DOHH2 (cell line): ENCODE measurements around the gene LGR6.
"Not testable (repeated sequence)": the region's sequence is repeated elsewhere in the genome, so short reads cannot be mapped to it uniquely, and the experiment has no call there.

ENCODE experiments used
- H3F3A ChIP-seq: fragments of 200-600 bp; sonication (generic), shearing (Covaris generic); 2 replicates; pipeline ENCODE4 v1.6.0; 2016; ENCODE audit warnings: antibody characterized with exemption, mild to moderate bottlenecking; ENCODE audit not compliant: control insufficient read depth, insufficient read depth
- H3K27ac ChIP-seq: fragments of 200-600 bp; sonication (generic); 2 replicates; pipeline ENCODE4 v1.5.1; 2014; ENCODE audit warnings: low read depth, mild to moderate bottlenecking, low read length, moderate library complexity
- H3K27me3 ChIP-seq: fragments of 200-600 bp; sonication (generic); 2 replicates; pipeline ENCODE4 v1.6.1; 2014; ENCODE audit warnings: mild to moderate bottlenecking, low read length, mixed read lengths; ENCODE audit not compliant: control insufficient read depth
- H3K36me3 ChIP-seq: fragments of 200-600 bp; sonication (generic); 2 replicates; pipeline ENCODE4 v1.6.1; 2014; ENCODE audit warnings: mild to moderate bottlenecking, low read length, moderate library complexity, mixed read lengths; ENCODE audit not compliant: control insufficient read depth
- H3K4me1 ChIP-seq: fragments of 200-600 bp; sonication (generic); 2 replicates; pipeline ENCODE4 v1.6.1; 2014; ENCODE audit warnings: mild to moderate bottlenecking, low read length, mixed read lengths; ENCODE audit not compliant: control insufficient read depth
- H3K4me2 ChIP-seq: fragments of 200-600 bp; sonication (generic); 2 replicates; pipeline ENCODE4 v1.6.0; 2014; ENCODE audit warnings: mild to moderate bottlenecking, low read length, moderate library complexity
- H3K4me3 ChIP-seq: fragments of 200-600 bp; sonication (generic); 2 replicates; pipeline ENCODE4 v1.5.1; 2014; ENCODE audit warnings: mild to moderate bottlenecking, low read length, mixed read lengths
- H3K79me2 ChIP-seq: fragments of 200-600 bp; sonication (generic); 2 replicates; pipeline ENCODE4 v1.6.1; 2014; ENCODE audit warnings: mild to moderate bottlenecking, low read length, mixed read lengths; ENCODE audit not compliant: control insufficient read depth
- H3K9me2 ChIP-seq: fragments of 200-600 bp; sonication (generic); replicated peaks from 2 replicates; pipeline ENCODE4 v1.6.1; 2014; ENCODE audit warnings: mild to moderate bottlenecking, low read length, mixed read lengths; ENCODE audit not compliant: control insufficient read depth
- H3K9me3 ChIP-seq: fragments of 200-600 bp; sonication (generic); 2 replicates; pipeline ENCODE4 v1.6.1; 2014; ENCODE audit warnings: antibody characterized with exemption, low read length, mixed read lengths; ENCODE audit not compliant: control insufficient read depth, insufficient read depth
- H4K20me1 ChIP-seq: fragments of 200-600 bp; sonication (generic); 2 replicates; pipeline ENCODE4 v1.6.0; 2014; ENCODE audit warnings: low read depth, mild to moderate bottlenecking, antibody characterized with exemption, low read length, moderate library complexity; ENCODE audit not compliant: control insufficient read depth, insufficient read depth
- CTCF ChIP-seq: fragments of 200-600 bp; sonication (generic); IDR thresholded peaks from one replicate; pipeline ENCODE4 v1.5.1; 2014; ENCODE audit warnings: antibody characterized with exemption, mild to moderate bottlenecking, low read depth, low read length; ENCODE audit not compliant: poor library complexity, severe bottlenecking
- EZH2phosphoT487 ChIP-seq: fragments of 200-600 bp; sonication (generic); IDR thresholded peaks from 2 replicates; pipeline ENCODE4 v1.6.1; 2017; ENCODE audit warnings: borderline replicate concordance, mild to moderate bottlenecking, antibody characterized with exemption, low read length, moderate library complexity, mixed read lengths

The LGR6 gene

GRCh38 chr1:202237052-202237451, 43.5 kb downstream of the LGR6 start:
- no peaks in the 10 kb centered on the region for H3K79me2 ChIP-seq
- no peak overlapping the region for H3K27ac ChIP-seq
- H3K9me2 ChIP-seq: no peaks in the 10 kb centered on the region
- TF ChIP-seq EZH2phosphoT487 (no peak), CTCF (peak; percentile 33)
- H3K4me1 ChIP-seq: no peaks in the 10 kb centered on the region
- no peaks in the 10 kb centered on the region for H3F3A ChIP-seq
- peaks cover 32% of the 10 kb centered on the region for H3K27me3 ChIP-seq
- H3K4me3 ChIP-seq: no peak overlapping the region
- no peaks in the 10 kb centered on the region for H3K9me3 ChIP-seq
- H3K4me2 ChIP-seq: no peak overlapping the region
- H4K20me1 ChIP-seq: no peaks in the 10 kb centered on the region
- H3K36me3 ChIP-seq: no peaks in the 10 kb centered on the region

GRCh38 chr1:202238914-202239313, 45.3 kb downstream of the LGR6 start:
- Histone ChIP-seq H3K36me3 (no peaks in the 10 kb centered on the region), H3K9me3 (no peaks in the 10 kb centered on the region), H4K20me1 (no peaks in the 10 kb centered on the region), H3K4me2 (no peak overlapping the region), H3F3A (no peaks in the 10 kb centered on the region), H3K27ac (no peak overlapping the region), H3K4me1 (no peaks in the 10 kb centered on the region), H3K4me3 (no peak overlapping the region), H3K79me2 (no peaks in the 10 kb centered on the region), H3K9me2 (no peaks in the 10 kb centered on the region), H3K27me3 (peaks cover 40% of the 10 kb centered on the region)
- no peak for TF ChIP-seq CTCF
- TF ChIP-seq EZH2phosphoT487: no peak

- H3K79me2 ChIP-seq, H3K4me3 ChIP-seq, H4K20me1 ChIP-seq, H3K36me3 ChIP-seq, H3K4me2 ChIP-seq, H3F3A ChIP-seq, H3K9me2 ChIP-seq, H3K27ac ChIP-seq, H3K4me1 ChIP-seq, H3K9me3 ChIP-seq: not testable (repeated sequence)
- peaks cover 34% of the 10 kb centered on the region for H3K27me3 ChIP-seq
These were observed 46.6 kb downstream of the LGR6 start for GRCh38 chr1:202240226-202240625.

- TF ChIP-seq CTCF (no peak), EZH2phosphoT487 (no peak)
- no peaks in the 10 kb centered on the region for H3K9me2 ChIP-seq
- H3K27me3 ChIP-seq: peaks cover 34% of the 10 kb centered on the region
- H3K79me2 ChIP-seq: no peaks in the 10 kb centered on the region
- H3F3A ChIP-seq: no peaks in the 10 kb centered on the region
- no peak overlapping the region for H3K27ac ChIP-seq
- H3K4me3 ChIP-seq: no peak overlapping the region
- no peaks in the 10 kb centered on the region for H4K20me1 ChIP-seq
- H3K4me1 ChIP-seq: peaks cover 4% of the 10 kb centered on the region; the same call in 1 of the 2 replicates
- no peaks in the 10 kb centered on the region for H3K36me3 ChIP-seq
- H3K4me2 ChIP-seq: no peak overlapping the region
- H3K9me3 ChIP-seq: no peaks in the 10 kb centered on the region
These were observed 47.4 kb downstream of the LGR6 start for GRCh38 chr1:202240956-202241355.
